ENCODE measurements around the gene IP6K1. TPM values are rescaled to one million over a fixed set of nuclear protein-coding genes. Genes with fewer than 3 reads are reported as not detected.
A peak's percentile ranks its signal among the peaks of the same experiment; 100 is the strongest.
"Not testable (repeated sequence)": the region's sequence is repeated elsewhere in the genome, so short reads cannot be mapped to it uniquely, and the experiment has no call there.

Gene IP6K1
- total RNA-seq, 2 experiments from 2014 or later: 35.7 to 38.9 TPM

DNA sequence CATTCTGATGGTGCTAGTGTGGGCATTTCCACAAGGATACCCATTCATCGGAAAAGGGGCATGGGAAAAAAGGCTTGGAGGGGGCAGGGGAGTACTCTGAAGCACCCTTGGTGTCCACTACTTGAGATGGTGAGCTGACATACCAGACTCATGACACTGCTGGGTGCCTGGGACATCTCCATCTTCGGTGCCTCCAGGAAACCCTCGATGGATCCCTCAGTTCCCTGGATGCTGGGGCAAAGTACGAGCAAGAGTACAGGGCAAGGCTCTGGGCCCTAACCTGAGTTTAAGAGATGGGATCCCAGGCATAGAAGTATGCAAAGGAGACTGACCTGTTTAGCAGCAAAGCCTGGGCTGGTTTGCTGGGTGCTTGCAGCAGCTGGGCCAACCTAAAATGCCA, 5.2 kb upstream of the IP6K1 start:
- H3K36me3 Mint-ChIP-seq (ENCODE audit: low read depth): no peaks in the 10 kb centered on the region
- POLR2A ChIA-PET: no interaction called here
- peaks cover 12% of the 10 kb centered on the region for H3K4me1 Mint-ChIP-seq
- no peak for DNase-seq
- CTCF ChIA-PET: interaction anchor here (0.8 to 1.1 kb wide), 2 partner anchors 10 to 48 kb away, joined by 3 to 7 read pairs; no protein-coding TSS in a partner anchor
- H3K27ac Mint-ChIP-seq: no peak overlapping the region
- H3K4me3 Mint-ChIP-seq: no peak overlapping the region
- H3K9me3 Mint-ChIP-seq: no peaks in the 10 kb centered on the region
- peaks cover 6% of the 10 kb centered on the region for H3K27me3 Mint-ChIP-seq

GRCh38 chr3:49790626-49791411, 4.5 kb upstream of the IP6K1 start:
- peaks cover 6% of the 10 kb centered on the region for H3K27me3 Mint-ChIP-seq
- POLR2A ChIA-PET: no interaction called here
- no peak for DNase-seq
- no peak overlapping the region for H3K27ac Mint-ChIP-seq
- CTCF ChIA-PET: interaction anchor here (0.5 to 2.2 kb wide), 4 partner anchors 9 to 49 kb away, joined by 3 to 10 read pairs (median 6); partner anchors contain the start of gene INKA1
- H3K4me1 Mint-ChIP-seq: peaks cover 14% of the 10 kb centered on the region
- H3K36me3 Mint-ChIP-seq (ENCODE audit: low read depth): no peaks in the 10 kb centered on the region
- H3K4me3 Mint-ChIP-seq: no peak overlapping the region
- H3K9me3 Mint-ChIP-seq: no peaks in the 10 kb centered on the region

DNA sequence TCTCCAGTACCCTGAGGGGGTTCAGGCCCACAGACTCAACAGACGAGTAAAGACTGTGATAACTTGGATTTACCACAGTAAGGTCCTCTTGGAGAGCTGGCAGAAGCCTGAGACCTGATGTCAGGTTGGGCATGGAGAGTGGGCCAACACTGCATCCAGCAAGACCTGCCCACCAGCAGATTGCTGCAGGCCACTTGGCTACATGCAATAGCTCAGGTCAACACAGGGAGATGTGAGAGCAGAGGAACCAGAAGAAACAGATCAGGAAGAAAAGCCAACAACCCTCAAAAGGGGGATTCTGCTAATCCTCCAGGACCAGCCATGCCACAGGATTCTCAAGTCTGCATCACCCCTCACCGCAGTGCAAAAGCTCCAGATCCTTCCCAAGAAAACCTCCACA, 1.7 kb upstream of the IP6K1 start:
- CTCF ChIA-PET: interaction anchor here (0.7 to 3.3 kb wide), 5 partner anchors 13 to 118 kb away, joined by 3 to 13 read pairs (median 4); partner anchors contain the start of genes CDHR4 and INKA1
- Mint-ChIP-seq H3K4me3 (no peak overlapping the region), H3K36me3 (ENCODE audit: low read depth) (peaks cover 12% of the 10 kb centered on the region), H3K9me3 (no peaks in the 10 kb centered on the region), H3K4me1 (peaks cover 25% of the 10 kb centered on the region), H3K27me3 (peaks cover 6% of the 10 kb centered on the region), H3K27ac (no peak overlapping the region)
- DNase-seq: no peak
- POLR2A ChIA-PET: no interaction called here

DNA sequence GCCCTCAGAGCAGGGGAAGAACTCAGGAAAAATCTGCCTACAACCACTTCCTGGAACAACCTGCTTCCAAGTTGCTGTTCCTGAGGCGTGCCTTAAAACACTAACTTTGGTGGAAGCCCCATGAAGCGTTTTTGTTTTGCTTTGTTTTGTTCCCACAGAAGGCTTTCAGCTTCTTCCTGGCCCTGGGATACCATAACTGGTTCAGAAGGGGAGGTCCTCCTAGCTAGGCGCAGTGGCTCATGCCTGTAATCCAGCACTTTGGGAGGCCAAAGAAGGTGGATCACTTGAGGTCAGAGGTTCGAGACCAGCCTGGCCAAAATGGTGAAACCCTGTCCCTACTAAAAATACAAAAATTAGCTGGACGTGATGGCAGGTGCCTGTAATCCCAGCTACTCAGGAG, 1.2 kb upstream of the IP6K1 start:
- no peaks in the 10 kb centered on the region for H3K9me3 Mint-ChIP-seq
- H3K27ac Mint-ChIP-seq: peak overlapping the region; percentile 22
- CTCF ChIA-PET: interaction anchor here (0.7 to 3.3 kb wide), 6 partner anchors 13 to 118 kb away, joined by 3 to 13 read pairs (median 4); partner anchors contain the start of genes CDHR4 and INKA1
- peaks cover 6% of the 10 kb centered on the region for H3K27me3 Mint-ChIP-seq
- peaks cover 25% of the 10 kb centered on the region for H3K4me1 Mint-ChIP-seq
- no peak for DNase-seq
- POLR2A ChIA-PET: no interaction called here
- H3K4me3 Mint-ChIP-seq: peak overlapping the region; percentile 87
- peaks cover 12% of the 10 kb centered on the region for H3K36me3 Mint-ChIP-seq (ENCODE audit: low read depth)

GRCh38 chr3:49787182-49787464, 781 bp upstream of the IP6K1 start:
- ChIA-PET POLR2A (no interaction called here), CTCF (interaction anchor here (0.7 to 3.3 kb wide), 3 partner anchors 14 to 18 kb away, joined by 3 to 13 read pairs (median 4); partner anchors contain the start of gene CDHR4)
- DNase-seq: no peak
- peaks cover 26% of the 10 kb centered on the region for H3K4me1 Mint-ChIP-seq
- H3K9me3 Mint-ChIP-seq: no peaks in the 10 kb centered on the region
- H3K36me3 Mint-ChIP-seq (ENCODE audit: low read depth): peaks cover 12% of the 10 kb centered on the region
- H3K27me3 Mint-ChIP-seq: peaks cover 6% of the 10 kb centered on the region
- H3K27ac Mint-ChIP-seq: peak overlapping the region; percentile 99
- H3K4me3 Mint-ChIP-seq: peak overlapping the region; percentile 87

DNA sequence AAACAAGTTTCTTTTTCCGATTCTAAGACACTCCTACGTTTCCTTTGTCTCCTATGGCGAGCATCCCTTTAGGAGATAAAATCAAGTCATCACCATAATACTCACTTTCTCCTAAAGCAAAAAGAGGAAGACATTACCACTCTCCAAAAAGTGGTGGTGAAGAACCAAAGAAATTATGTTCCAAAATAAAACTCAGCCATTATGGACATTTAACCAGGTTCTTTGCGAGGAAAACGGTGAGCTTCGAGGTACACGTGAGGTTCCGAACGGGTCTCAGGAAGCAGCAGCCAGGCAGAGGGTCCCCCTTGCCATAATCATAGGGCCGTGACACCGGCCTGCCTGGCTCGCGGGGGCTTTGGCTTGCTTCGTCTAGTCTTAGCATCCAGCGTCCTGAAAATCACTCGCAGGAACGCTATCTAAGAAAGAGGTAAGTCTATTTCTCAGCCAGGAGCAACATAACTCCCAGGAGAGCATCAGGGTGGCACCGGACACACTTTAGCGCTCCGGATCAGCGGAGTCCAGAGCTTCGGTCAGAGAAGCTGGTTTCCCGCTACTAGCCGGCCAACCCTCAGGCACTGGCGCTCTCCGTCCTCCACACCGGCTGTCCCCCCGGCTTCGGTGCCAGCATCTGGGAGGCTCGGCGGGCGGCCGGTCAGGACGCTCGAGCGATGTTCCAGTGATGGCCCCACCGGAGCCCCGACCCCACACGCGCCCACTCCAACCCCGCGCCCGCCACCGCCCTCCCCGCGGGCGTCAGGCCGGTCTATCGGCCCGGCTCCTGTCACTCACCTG, 581 bp downstream of the IP6K1 start:
- CTCF ChIA-PET: interaction anchor here (1.3 to 3.3 kb wide), 5 partner anchors 13 to 67 kb away, joined by 3 to 13 read pairs (median 4); partner anchors contain the start of genes CDHR4 and INKA1
- Mint-ChIP-seq H3K4me1 (peaks cover 31% of the 10 kb centered on the region), H3K27me3 (peaks cover 3% of the 10 kb centered on the region), H3K4me3 (peak overlapping the region; percentile 87), H3K9me3 (no peaks in the 10 kb centered on the region), H3K27ac (peak overlapping the region; percentile 99), H3K36me3 (ENCODE audit: low read depth) (peaks cover 17% of the 10 kb centered on the region)
- POLR2A ChIA-PET: no interaction called here
- DNase-seq: peak; percentile 36

DNA sequence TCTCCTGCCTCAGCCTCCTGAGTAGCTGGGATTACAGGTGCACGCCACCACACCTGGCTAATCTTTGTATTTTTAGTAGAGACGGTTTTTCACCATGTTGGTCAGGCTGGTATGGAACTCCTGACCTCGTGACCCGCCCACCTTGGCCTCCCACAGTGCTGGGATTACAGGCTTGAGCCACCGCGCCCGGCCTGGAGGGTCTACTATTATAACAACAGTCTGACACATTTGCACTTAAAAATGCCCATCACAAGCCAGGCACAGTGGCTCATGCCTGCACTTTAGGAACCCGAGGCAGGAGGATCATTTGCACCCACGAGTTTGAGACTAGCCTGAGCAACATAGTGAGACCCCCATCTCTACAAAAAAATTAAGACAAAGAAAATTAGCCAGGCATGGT, 4.1 kb downstream of the IP6K1 start:
- H3K27ac Mint-ChIP-seq, H3K27me3 Mint-ChIP-seq, H3K9me3 Mint-ChIP-seq, DNase-seq, H3K4me3 Mint-ChIP-seq: not testable (repeated sequence)
- CTCF ChIA-PET: interaction anchor here (0.7 to 1.9 kb wide), 3 partner anchors 10 to 74 kb away, joined by 3 to 4 read pairs (median 3); partner anchors contain the start of gene TRAIP
- POLR2A ChIA-PET: interaction anchor here (0.6 to 0.7 kb wide), 2 partner anchors 32 to 219 kb away, joined by 4 to 5 read pairs; no protein-coding TSS in a partner anchor
- Mint-ChIP-seq H3K4me1 (peaks cover 33% of the 10 kb centered on the region), H3K36me3 (ENCODE audit: low read depth) (peaks cover 23% of the 10 kb centered on the region)

DNA sequence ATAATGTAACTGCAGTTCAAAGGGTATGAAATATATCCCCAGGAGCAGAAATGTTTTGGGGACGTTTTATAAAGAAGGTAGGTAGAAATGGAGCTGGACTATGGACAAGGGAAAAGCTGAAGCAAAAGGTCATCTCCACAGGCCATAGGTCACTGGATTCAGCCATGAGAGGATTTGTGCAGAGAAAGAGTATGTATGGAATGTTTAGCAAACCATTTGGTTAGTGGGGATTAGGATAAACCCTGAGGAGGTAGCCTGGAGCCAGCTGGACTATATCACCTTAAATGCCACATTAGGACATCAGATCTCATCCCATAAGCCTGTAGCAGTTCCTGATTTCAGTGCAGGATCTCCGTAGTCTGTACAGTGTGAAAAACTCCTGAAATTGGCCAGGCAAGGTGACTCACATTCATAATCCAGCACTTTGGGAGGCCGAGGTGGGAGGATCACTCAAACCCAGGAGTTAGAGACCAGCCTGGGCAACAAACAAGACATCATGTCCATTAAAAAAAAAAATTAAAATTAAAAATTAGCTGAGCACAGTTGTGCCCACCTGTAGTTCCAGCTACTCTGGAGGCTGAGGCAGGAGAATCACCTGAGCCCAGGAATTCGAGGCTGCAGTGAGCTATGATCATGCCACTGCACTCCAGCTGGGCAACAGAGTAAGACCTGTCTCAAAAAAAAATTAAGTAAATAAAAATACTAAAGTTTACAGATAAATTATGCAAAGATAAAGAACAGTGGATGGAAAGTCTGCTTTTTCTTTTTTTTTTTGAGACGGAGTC, 4.7 kb downstream of the IP6K1 start:
- H3K27me3 Mint-ChIP-seq: no peaks in the 10 kb centered on the region
- ChIA-PET POLR2A (interaction anchor here (0.5 to 0.7 kb wide), 3 partner anchors 33 to 219 kb away, joined by 4 to 5 read pairs (median 5); no protein-coding TSS in a partner anchor), CTCF (interaction anchor here (0.6 to 1.9 kb wide), 4 partner anchors 9 to 75 kb away, joined by 3 to 7 read pairs (median 4); partner anchors contain the start of gene TRAIP)
- H3K27ac Mint-ChIP-seq: peak overlapping the region; percentile 9
- peaks cover 23% of the 10 kb centered on the region for H3K36me3 Mint-ChIP-seq (ENCODE audit: low read depth)
- H3K4me3 Mint-ChIP-seq: no peak overlapping the region
- H3K4me1 Mint-ChIP-seq: peaks cover 28% of the 10 kb centered on the region
- DNase-seq: no peak
- H3K9me3 Mint-ChIP-seq: no peaks in the 10 kb centered on the region

DNA sequence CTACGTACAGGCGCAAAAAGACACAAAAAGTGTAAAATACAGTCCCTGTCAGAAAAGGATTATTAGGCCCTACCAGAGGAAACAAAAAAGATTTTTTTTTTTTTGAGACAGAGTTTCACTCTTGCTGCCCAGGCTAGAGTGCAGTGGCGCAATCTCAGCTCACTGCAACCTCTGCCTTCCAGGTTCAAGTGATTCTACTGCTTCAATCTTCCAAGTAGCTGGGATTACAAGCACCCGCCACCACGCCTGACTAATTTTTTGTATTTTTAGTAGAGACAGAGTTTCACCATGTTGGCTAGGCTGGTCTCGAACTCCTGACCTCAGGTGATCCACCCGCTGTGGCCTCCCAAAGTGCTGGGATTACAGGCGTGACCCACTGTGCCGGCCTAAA, 5.4 kb downstream of the IP6K1 start:
- not testable (repeated sequence) for DNase-seq, H3K27me3 Mint-ChIP-seq, H3K4me3 Mint-ChIP-seq, H3K9me3 Mint-ChIP-seq
- peaks cover 26% of the 10 kb centered on the region for H3K4me1 Mint-ChIP-seq
- H3K36me3 Mint-ChIP-seq (ENCODE audit: low read depth): peaks cover 23% of the 10 kb centered on the region
- POLR2A ChIA-PET: interaction anchor here (0.5 kb wide), 1 partner anchor 38 kb away, joined by 5 read pairs; no protein-coding TSS in a partner anchor
- CTCF ChIA-PET: interaction anchor here (1.9 kb wide), 1 partner anchor 8 kb away, joined by 4 read pairs; no protein-coding TSS in a partner anchor
- peak overlapping the region; percentile 9 for H3K27ac Mint-ChIP-seq

- H3K4me3 Mint-ChIP-seq: no peak overlapping the region
- H3K4me1 Mint-ChIP-seq: peaks cover 21% of the 10 kb centered on the region
- H3K36me3 Mint-ChIP-seq (ENCODE audit: low read depth): peaks cover 19% of the 10 kb centered on the region
- ChIA-PET POLR2A (no interaction called here), CTCF (interaction anchor here (0.6 kb wide), 1 partner anchor 1055 kb away, joined by 3 read pairs; no protein-coding TSS in a partner anchor)
- no peak for DNase-seq
- no peak overlapping the region for H3K27ac Mint-ChIP-seq
- H3K27me3 Mint-ChIP-seq: no peaks in the 10 kb centered on the region
- H3K9me3 Mint-ChIP-seq: no peaks in the 10 kb centered on the region
Observed at GRCh38 chr3:49780080-49780974, 6.0 kb downstream of the IP6K1 start.

GRCh38 chr3:49779358-49780079, 6.8 kb downstream of the IP6K1 start:
- Mint-ChIP-seq H3K27ac (no peak overlapping the region), H3K4me1 (peaks cover 17% of the 10 kb centered on the region), H3K36me3 (ENCODE audit: low read depth) (peaks cover 15% of the 10 kb centered on the region), H3K27me3 (no peaks in the 10 kb centered on the region), H3K4me3 (no peak overlapping the region), H3K9me3 (no peaks in the 10 kb centered on the region)
- ChIA-PET CTCF (interaction anchor here (1.4 kb wide), 1 partner anchor 44 kb away, joined by 5 read pairs; no protein-coding TSS in a partner anchor), POLR2A (no interaction called here)
- DNase-seq: no peak

Data from activated CD4-positive, alpha-beta T cell treated with anti-CD3 and anti-CD28 coated beads, Interleukin-2, amount 10 ng/mL, durations not matched to agents 7 days and 5 days (primary cell).